ENCODE data around the gene TREX2. TPM values are rescaled to one million over a fixed set of nuclear protein-coding genes. Genes with fewer than 3 reads are reported as not detected.
A peak's percentile ranks its signal among the peaks of the same experiment; 100 is the strongest.

The TREX2 gene
- total and polyA plus RNA-seq, 8 donors = 0.55 to 1.4 (median 0.92) TPM

- TF ChIP-seq, protein P1, sequence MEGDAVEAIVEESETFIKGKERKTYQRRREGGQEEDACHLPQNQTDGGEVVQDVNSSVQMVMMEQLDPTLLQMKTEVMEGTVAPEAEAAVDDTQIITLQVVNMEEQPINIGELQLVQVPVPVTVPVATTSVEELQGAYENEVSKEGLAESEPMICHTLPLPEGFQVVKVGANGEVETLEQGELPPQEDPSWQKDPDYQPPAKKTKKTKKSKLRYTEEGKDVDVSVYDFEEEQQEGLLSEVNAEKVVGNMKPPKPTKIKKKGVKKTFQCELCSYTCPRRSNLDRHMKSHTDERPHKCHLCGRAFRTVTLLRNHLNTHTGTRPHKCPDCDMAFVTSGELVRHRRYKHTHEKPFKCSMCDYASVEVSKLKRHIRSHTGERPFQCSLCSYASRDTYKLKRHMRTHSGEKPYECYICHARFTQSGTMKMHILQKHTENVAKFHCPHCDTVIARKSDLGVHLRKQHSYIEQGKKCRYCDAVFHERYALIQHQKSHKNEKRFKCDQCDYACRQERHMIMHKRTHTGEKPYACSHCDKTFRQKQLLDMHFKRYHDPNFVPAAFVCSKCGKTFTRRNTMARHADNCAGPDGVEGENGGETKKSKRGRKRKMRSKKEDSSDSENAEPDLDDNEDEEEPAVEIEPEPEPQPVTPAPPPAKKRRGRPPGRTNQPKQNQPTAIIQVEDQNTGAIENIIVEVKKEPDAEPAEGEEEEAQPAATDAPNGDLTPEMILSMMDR (IDR thresholded peaks at IDR 0.05) = no peak
- H3K4me3 ChIP-seq = no peak overlapping the region
- H3K36me3 ChIP-seq = no peaks in the 10 kb centered on the region
- H3K27ac ChIP-seq = no peak overlapping the region
- H3K9me3 ChIP-seq = no peaks in the 10 kb centered on the region
- peaks cover 4 to 7% of the 10 kb centered on the region in 2 donors for H3K4me1 ChIP-seq
- DNase-seq (no peak), ATAC-seq (no peak)
- intact Hi-C loops (cut with DNase I) = no loop called here
- peaks cover 0 to 21% of the 10 kb centered on the region in 2 donors for H3K27me3 ChIP-seq
These were observed 47.2 kb upstream of the TREX2 start for GRCh38 chrX:153493085-153493484.

DNA sequence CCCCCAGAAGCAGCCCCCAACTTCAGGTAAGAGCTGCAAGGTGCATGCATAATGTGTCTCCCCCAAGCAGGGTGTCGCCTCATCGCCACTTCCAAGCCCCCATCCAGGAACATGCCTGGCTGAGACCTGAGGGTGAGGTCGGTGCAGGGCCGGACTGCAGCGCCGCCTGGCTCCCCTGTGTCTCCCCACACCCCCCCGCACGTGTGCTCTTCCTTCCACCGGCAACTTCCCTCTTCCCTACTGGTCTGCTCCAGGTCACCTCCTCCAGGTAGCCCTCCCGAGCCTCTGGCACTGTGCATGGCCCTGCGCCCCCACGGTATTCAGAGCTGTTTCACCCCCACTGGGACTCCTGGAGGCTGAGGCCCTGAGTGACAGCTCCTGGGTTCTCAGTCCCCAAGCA, 46.7 kb upstream of the TREX2 start:
- Histone ChIP-seq H3K27ac (no peak overlapping the region), H3K4me3 (no peak overlapping the region), H3K27me3 (peaks cover 0 to 21% of the 10 kb centered on the region in 2 donors), H3K36me3 (no peaks in the 10 kb centered on the region), H3K4me1 (peaks cover 4 to 7% of the 10 kb centered on the region in 2 donors), H3K9me3 (no peaks in the 10 kb centered on the region)
- DNase-seq (no peak), ATAC-seq (no peak)
- intact Hi-C loops (cut with DNase I) = no loop called here
- TF ChIP-seq, protein P1 (IDR thresholded peaks at IDR 0.05) = no peak

- ATAC-seq (no peak), DNase-seq (no peak)
- Histone ChIP-seq H3K9me3 (no peaks in the 10 kb centered on the region), H3K27ac (peak overlapping the region in 1 of 2 donors; percentile 7), H3K4me3 (no peak overlapping the region), H3K4me1 (peaks cover 4 to 7% of the 10 kb centered on the region in 2 donors), H3K27me3 (peaks cover 0 to 21% of the 10 kb centered on the region in 2 donors), H3K36me3 (no peaks in the 10 kb centered on the region)
- intact Hi-C loops (cut with DNase I) = no loop called here
- TF ChIP-seq, protein P1 (IDR thresholded peaks at IDR 0.05) = no peak
These were observed 46.1 kb upstream of the TREX2 start for GRCh38 chrX:153491918-153492317.

- Histone ChIP-seq H3K4me3 (no peak overlapping the region), H3K27ac (peak overlapping the region in 1 of 2 donors; percentile 7), H3K36me3 (no peaks in the 10 kb centered on the region), H3K27me3 (peaks cover 0 to 21% of the 10 kb centered on the region in 2 donors), H3K4me1 (peaks cover 4 to 7% of the 10 kb centered on the region in 2 donors), H3K9me3 (no peaks in the 10 kb centered on the region)
- TF ChIP-seq, protein P1 (IDR thresholded peaks at IDR 0.05) = no peak
- ATAC-seq (no peak), DNase-seq (no peak)
- intact Hi-C loops (cut with DNase I) = no loop called here
These were observed 45.6 kb upstream of the TREX2 start for GRCh38 chrX:153491351-153491914.

DNA sequence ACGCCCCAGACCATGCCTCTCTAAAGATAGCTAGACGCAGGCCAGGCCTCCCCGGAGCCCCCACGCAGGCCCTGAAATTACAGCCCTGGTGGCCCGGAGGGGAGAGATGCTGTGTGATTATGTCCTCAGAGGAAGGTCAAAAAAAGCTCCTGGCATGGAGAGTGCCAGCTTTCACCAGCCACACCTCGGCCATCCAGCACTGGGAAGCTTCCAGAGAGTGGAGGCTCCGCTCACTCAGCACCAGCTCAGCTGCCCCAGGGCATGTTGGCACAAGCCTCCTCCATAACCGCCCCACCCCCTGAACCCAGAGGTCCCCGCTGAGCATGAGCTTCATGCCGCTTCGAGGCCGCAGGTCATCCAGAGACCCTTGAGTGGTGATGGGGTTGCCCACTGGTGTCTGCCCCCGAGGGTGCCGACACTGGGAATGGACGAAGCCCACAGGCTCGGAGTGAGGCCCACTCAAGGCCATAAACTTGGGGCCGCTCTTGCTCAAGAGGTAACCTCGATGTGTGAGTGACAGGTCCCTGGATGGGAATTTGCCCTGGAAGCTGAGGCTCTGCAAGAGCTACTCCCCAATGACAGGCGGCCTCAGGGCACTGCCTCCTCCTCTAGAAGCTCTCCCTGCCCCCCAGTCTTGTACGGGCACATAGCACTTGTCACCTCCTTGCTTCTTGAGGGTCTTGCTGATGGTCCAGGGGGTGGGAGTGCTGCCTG, 44.5 kb upstream of the TREX2 start:
- H3K9me3 ChIP-seq = no peaks in the 10 kb centered on the region
- TF ChIP-seq, protein P1 (IDR thresholded peaks at IDR 0.05) = no peak
- peaks cover 4 to 7% of the 10 kb centered on the region in 2 donors for H3K4me1 ChIP-seq
- no peaks in the 10 kb centered on the region for H3K36me3 ChIP-seq
- H3K27ac ChIP-seq = no peak overlapping the region
- ATAC-seq (no peak), DNase-seq (no peak)
- peaks cover 0 to 11% of the 10 kb centered on the region in 2 donors for H3K27me3 ChIP-seq
- intact Hi-C loops (cut with DNase I) = no loop called here
- no peak overlapping the region for H3K4me3 ChIP-seq

Measured in left lung (tissue), 10 donors.